ENCODE measurements around the gene COQ8B.
"Not testable (repeated sequence)": the region's sequence is repeated elsewhere in the genome, so short reads cannot be mapped to it uniquely, and the experiment has no call there.

COQ8B gene

DNA sequence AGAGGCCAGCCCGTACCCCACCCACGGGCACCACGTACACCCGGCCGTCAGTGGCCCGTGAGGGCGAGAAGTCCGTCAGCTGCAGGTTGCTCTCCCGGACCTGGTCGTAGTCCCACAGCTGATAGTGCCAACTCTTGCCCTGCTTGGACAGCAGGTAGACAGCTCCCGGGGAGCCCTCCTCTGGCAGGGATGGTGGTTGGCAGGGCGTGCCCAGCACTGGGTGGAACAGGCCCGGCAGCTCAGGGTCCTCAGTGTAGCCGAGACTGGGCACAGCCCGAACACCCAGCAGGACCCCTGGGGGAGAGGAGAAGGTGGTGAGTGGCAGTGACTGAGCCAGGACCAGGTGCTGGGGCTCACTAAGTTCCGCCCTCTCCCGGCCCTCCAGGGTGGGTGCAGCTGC, 25.8 kb upstream of the COQ8B start:
- DNase-seq (ENCODE audit: low read depth, low spot score), result no peak

DNA sequence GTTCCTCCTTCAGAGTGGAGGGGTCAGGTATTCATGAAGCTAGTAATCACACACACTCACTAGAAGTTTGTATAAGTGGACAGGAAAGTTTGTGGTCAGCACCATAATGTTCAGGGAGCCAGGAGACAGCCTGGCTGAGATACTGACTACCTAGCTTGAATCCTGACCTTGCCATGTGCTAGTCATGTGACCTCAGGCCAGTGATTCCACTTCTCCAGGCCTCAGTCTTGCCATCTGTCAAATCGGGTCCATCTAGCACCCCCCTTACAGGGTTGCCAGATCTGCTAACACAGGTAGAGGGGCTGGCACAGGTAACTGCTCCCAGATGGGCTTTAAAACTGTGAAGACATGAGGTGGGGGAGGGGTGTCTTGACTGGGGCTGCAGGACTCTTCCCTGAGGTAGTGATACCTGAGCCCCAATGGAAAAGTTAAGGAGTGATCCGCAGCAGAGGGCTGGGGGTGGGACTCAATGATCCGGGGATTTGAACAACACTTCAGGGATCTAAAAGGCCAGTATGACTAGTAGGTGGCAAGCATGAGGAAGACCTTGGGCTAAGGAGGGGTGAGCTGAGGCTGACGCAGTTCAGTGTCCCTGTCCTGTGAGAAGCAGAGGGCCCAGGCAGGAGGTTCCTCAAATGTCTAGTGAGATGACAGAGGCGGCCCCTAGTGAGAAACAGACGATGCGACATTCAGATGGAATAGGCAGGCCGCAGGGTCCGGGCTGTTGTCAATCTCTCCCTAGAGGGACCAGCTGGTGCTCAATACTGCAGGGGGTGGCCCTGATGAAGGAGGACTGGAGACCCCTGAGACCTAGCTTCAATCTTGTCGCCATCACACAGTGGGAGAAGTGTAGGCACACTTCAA, 25.1 kb upstream of the COQ8B start:
- no peak for DNase-seq (ENCODE audit: low read depth, low spot score)

DNA sequence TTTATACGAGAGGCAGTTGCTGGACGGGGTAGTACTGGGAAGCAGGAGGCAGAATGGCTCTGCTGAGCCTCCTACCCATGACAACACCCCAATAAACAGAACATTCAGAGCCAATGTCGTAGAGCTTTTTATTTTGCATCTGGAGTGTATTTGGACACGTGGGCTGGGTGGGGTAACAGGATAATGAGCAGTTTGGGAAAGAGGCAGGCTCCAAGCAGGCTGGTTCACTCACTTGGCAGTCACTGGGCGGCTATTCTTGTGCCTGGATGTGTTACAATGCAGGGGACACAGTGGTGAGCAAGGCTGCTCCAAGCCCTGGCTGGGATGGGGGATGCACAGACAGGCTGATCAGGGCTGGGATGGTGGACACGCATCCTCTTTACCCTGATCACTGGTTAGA, 24.1 kb upstream of the COQ8B start:
- DNase-seq (ENCODE audit: low read depth, low spot score), result no peak

DNA sequence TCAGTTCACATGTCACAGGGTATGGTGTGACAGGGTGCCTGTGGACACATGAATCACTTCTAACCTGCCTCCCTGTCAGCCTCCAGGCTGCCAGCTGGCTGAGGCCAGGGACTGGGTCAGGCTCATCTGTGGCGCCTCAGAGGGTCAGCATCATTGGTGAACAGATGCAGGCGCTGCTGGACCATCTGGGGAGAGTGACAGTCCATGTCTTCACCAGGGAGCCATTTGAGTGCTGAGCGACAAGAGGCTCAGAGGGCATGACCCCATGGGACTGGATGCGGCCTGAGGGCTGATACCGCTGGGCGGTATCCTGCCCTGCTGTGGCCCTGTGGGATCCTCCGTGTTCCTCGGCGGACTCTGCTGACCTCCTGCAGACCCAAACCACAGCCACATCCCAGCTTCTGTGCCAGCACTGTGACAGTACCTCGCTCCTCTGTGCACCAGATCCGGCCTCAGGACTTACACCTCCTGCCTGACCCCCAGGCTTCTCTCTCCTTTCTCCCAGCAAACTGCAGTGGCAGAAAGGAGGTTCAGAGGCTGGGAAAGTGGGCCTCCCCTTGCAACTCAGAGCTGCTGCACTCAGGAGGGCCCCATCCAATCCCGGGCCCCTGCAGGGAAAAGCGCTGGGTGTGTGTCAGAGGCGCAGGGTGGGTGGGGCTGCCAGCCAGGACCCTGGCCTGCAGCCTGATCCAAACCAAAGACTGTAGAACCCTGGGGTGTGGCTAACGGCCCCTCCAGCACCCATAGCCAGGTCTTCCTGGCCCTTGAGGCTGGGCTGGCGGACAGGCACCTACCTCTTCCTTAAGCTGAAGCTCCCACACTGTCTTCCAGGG, 23.4 kb upstream of the COQ8B start:
- no peak for DNase-seq (ENCODE audit: low read depth, low spot score)

DNA sequence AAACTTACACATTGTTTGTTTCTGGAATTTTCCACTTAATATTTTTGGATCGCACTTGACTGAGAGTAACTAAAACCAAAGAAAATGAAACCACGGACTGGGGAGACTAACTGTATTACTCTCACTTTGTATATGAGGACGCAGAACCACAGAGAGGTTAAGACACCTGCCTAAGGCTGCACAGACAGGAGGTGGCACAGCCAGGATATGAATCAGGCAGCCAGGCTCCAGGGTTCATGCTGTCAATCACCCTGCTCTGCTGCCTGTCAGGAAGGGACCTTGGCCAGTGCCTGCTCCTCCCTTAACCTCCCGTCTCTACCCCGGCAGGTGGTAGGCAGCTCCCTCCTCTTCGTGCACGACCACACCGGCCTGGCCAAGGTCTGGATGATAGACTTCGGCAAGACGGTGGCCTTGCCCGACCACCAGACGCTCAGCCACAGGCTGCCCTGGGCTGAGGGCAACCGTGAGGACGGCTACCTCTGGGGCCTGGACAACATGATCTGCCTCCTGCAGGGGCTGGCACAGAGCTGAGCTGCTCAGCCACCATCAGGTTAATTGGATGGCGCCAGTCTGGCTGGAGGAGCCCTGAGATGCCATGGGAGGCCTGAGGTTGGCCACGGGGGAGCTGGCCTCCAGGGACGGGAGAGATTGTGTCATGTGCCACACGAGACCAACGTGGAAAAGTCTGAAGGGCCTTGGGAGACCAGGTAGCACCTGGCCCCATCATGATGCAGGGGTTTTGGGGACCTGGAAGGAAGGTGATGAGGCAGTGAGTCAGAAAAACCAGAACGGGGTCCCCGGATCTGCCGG, 22.5 kb upstream of the COQ8B start:
- no peak for DNase-seq (ENCODE audit: low read depth, low spot score)

DNA sequence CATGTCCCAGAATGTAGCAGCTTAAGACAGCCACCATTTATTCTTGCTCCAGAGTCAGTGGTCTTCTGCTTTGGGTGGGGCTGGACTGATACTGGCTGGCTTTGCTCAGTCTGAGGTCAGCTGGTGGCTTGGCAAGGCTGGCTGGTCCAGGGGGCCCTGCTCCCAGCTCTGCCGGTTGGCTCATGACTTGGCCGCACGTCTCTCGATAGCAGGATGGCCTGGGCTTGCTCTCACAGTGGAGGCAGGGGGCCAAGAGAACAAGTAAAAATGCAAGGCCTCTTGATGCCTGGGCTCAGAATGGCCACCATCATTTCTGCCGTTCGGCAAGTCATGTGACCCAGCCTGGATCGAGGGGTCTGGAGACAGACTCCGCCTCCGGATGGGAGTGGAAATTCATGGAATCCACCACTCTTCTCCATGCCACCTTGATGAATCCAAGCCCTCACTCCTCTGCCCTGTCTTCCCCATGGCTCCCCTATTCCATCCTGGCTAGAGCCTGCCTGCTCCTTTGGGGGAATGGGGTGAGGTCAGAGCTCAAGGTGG, 20.5 kb upstream of the COQ8B start:
- no peak for DNase-seq (ENCODE audit: low read depth, low spot score)

DNA sequence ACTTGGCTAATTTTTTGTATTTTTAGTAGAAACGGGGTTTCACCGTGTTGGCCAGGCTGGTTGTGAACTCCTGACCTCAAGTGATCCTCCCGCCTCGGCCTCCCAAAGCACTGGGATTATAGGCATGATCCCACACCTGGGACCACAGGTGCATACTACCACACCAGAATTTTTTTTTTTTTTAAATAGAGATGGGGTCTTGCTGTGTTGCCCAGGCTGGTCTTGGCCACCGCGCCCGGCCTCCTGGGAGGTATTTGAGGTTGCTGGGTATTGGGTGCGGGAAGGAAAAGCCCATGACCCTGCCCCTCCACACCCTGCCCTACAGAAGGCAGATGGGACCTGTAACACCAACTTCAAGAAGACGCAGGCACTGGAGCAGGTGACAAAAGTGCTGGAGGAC, 20.0 kb upstream of the COQ8B start:
- no peak for DNase-seq (ENCODE audit: low read depth, low spot score)

DNA sequence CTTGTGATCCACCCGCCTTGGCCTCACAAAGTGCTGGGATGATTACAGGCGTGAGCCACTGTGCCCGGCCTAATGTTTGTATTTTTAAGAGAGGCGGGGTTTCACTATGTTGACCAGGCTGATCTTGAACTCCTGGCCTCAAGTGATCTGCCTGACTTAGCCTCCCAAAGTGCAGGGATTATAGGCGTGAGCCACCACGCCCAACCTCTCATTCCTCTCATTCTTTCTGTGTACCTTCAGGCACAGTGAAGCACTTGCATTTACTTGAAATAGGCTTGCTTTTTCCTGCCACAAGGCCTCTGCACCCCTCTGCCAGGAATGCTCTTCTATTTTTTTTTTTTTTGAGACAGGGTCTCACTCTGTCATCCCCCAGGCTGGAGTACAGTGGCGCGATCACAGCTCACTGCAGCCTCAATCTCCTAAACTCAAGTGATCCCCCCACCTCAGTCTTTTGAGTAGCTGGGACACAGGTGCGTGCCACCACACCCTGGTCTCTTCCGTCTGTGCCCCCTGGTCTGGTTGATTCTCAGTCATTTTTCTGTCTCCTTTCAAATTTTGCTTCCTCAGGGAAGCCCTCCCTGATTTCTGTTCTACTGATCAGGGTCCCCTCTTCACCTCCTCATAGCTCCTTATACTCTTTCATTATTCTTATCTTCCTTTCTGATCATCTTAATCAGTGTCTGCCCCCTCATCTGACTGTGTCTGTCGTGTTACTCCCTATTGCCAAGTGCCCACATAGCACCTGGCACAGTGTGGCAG, 18.5 kb upstream of the COQ8B start:
- no peak for DNase-seq (ENCODE audit: low read depth, low spot score)

DNA sequence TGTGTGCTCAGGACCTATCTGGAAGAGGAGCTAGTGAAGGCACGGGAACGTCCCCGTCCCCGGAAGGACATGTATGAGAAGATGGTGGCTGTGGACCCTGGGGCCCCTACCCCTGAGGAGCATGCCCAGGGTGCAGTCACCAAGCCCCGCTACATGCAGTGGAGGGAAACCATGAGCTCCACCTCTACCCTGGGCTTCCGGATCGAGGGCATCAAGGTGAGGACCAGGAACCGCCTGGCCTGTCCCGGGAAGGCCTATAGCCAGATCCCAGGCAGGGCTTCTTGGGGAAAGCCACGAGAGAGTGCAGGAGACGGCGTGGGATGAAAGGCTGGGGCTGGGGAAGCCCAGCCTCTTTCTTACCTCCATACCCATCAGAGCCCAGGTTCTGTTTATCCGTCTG, 16.5 kb upstream of the COQ8B start:
- DNase-seq (ENCODE audit: low read depth, low spot score), result no peak

DNA sequence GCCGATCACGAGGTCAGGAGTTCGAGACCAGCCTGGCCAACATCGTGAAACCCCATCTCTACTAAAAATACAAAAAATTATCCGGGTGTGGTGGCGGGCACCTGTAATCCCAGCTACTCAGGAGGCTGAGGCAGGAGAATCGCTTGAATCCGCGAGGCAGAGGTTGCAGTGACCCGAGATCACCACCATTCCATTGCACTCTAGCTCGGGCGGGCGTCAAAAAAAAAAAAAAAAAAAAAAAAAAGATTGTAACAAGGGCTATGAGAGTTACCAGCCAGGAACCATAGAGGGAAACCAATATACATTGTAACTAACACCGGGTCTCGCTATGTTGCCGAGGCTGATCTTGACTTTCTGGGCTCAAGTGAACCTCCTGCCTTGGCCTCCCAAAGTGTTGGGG, 15.6 kb upstream of the COQ8B start:
- not testable (repeated sequence) for DNase-seq (ENCODE audit: low read depth, low spot score)

DNA sequence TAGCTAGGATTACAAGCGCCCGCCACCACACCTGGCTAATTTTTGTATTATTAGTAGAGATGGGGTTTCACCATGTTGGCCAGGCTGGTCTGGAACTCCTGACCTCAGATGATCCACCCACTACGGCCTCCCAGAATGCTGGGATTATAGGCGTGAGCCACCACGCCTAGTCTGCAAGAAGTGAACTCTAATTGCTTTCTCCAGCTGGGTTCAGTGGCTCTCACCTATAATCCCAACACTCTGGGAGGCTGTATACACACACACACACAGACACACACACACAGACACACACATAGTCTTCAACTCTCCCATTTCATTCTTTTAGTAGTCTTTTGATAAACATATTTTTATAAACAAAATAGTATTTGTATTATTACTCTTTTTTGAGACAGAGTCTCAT, 13.4 kb upstream of the COQ8B start:
- DNase-seq (ENCODE audit: low read depth, low spot score), result not testable (repeated sequence)

DNA sequence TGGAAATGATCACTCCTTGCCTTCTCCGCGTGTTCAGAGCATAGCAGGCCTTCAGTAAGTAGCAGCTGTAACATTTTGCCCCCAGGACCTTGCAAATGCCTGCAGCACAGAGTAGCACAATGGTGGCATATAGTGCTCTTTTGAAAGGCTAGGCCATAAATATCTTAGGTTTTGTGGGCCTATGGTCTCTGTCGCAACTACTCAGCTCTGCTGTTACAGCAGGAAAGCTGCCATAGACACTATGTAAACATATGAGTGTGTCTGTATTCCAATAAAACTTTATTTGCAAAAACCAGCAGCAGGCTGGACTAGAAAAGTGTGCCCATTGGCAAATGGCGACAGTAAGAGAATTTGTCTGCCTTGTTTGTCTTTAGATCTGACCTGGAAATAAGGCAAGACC, 9.6 kb upstream of the COQ8B start:
- no peak for DNase-seq (ENCODE audit: low read depth, low spot score)

DNA sequence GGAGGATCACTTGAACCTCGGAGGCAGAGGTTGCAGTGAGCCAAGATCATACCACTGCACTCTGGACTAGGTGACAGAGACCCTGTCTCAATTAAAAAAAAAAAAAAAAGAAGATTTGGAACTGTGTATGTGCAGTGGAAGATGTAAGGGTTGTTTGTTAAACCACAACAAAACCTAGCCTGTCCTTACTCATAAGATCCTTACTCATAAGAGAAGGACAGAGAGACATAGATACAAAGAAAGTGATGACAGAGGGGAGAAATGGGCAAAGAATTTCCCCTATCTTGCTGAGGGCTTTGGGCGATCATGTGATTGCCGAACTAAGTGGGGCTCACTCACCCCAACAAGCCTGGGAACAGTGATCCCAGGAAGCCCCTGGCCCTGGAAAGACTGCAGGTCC, 8.2 kb upstream of the COQ8B start:
- DNase-seq (ENCODE audit: low read depth, low spot score), result no peak

DNA sequence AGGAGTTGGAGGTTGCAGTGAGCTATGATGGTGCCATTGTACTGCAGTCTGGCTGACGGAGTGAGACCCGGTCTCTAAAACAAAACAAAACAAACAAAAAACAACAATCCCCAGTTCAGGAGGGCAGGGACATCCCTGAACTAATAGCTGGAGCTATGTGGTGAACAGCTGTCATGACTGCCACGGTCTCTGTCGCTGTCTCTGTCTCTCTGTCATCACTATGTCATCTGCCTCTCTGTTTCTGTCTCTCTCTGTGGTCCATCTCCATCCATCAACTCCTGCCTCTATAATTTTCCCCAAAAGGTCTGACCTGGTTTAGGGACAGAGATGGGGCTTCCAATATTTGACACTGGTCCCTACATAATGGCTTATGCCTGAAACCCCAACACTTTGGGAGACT, 7.6 kb upstream of the COQ8B start:
- no peak for DNase-seq (ENCODE audit: low read depth, low spot score)

DNA sequence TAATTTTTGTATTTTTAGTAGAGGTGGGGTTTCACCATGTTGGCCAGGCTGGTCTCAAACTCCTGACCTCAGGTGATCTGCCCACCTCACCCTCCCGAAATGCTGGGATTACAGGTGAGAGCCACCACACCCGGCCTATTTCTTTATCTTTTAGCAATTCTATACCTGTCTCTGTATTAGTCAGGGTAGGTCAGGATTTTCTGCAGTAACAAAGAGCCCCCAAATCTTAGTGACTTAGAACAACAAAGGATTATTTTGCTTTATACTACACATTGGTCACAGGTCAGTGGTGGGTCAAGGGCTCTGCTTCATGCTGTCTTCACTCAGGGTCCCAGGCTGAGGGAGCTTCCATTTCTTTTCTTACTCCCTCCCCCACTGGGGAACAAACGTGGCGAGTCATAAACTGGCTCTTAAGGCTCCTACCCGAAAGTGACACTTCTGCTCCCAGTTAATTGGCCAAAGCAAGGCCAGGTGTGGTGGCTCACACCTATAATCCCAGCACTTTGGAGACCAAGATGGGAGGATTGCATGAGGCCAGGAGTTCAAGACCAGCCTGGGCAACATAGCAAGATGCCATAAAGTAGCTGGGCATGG, 7.1 kb upstream of the COQ8B start:
- no peak for DNase-seq (ENCODE audit: low read depth, low spot score)

DNA sequence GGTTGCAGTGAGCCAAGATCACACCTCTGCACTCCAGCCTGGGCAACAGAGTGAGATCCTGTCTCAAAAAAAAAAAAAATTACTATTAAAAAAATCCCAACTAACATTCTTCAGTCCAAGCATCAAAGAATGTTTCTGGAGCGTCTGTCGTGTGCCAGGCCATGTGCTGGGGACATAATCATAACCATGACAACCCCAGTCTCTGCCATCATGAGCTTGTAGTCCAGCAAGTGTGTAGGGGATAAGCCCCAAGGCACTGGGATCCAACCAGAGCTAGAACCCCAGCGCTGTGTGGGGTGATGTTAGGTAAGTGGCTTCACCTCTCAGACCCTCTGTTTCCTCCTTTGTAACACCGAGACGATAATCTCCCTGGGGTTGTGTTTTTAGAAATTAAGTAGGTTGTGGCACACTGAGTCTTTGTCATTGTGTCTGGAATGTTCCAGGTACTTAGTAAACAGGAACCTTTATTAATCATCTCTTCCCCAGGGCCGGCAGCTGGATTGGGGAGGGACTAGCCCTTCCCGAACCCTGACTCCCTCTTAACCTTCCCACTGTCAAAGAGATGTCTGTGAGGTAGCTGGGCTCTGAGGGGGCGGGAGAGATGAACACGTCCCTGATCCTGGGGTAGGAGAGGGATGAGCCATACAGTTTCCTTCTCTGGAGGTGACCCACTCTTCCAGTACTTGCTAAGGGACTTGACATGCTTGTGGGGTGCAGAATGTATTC, 5.4 kb upstream of the COQ8B start:
- DNase-seq (ENCODE audit: low read depth, low spot score), result no peak

DNA sequence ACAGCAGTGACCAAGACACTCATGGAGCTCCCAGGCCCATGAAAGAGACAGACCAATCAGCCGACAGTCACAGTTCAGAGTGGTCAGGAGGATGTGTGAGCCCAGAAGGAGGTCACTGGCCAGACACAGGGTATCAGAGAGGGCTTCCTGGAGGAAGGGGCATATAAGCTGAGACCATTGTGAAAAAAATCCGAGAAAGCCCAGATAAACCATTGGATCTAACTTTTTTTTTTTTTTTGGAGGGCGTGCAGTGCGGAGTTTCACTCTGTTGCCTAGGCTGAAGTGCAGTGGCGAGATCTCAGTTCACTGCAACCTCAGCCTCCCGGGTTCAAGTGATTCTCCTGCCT, 4.4 kb upstream of the COQ8B start:
- no peak for DNase-seq (ENCODE audit: low read depth, low spot score)

DNA sequence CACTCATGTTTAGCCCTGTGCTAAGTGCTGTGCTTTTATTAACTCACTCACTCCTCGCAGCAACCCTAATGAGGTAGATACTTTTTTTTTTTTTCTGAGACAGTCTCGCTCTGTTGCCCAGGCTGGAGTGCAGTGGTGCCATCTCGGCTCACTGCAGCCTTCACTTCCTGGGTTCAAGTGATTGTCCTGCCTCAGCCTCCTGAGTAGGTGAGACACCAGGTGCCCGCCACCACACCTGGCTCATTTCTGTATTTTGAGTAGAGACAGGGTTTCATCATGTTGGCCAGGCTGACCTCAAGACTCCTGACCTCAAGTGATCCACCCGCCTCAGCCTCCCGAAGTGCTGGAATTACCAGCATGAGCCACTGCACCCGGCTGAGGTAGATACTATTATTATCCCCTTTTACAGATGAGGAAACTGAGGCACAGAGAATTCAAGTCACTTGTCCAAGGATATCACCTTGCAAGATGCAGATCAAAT, 2.8 kb upstream of the COQ8B start:
- no peak for DNase-seq (ENCODE audit: low read depth, low spot score)

DNA sequence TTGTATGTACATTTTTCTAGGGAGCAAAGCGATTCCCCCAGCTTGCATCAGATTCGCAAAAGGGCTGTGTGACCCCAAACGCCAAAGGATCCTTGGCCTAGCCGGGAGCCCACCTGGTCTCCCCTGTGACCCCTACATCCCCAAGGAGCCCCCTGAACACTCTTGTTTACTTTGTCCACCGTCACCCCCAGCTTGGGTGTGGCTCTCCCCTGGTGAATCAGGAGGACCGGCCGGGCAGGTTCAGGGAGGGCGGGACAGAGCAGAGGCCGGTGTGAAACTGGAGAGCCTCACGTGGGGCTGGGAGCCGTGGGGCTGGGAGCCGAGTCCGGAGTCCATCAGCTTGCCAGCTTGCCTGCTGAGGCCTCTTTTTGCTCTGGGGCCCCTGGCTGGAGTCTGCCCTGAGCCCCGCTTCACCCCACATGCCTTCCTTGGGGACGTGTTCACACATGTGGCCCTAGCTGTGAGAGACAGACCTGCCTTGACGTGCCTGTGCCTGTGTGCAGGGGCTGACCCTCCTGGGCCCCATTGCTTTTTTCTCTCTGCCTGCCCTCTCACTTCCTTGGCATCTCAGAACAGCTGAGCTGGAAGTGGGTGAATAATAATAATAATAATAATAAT, 2.2 kb upstream of the COQ8B start:
- DNase-seq (ENCODE audit: low read depth, low spot score), result no peak

Data from activated CD4-positive, CD25-positive, alpha-beta regulatory T cell treated with anti-CD3 and anti-CD28 coated beads, Interleukin-2, amount 50 U/mL, for 16 hours (primary cell).